NCI-H1092 treated with DMSO at 0.1 percent for 48 hours (cell line): ENCODE results near the gene PLA2G4E.

Experiments used
- DNase-seq: peaks from one replicate; lab custom pipeline; 2025; lab: John Stamatoyannopoulos, UW

The PLA2G4E gene

GRCh38 chr15:41934843-41935242 is 86.0 kb downstream of the PLA2G4E start:
- no peak for DNase-seq

DNA sequence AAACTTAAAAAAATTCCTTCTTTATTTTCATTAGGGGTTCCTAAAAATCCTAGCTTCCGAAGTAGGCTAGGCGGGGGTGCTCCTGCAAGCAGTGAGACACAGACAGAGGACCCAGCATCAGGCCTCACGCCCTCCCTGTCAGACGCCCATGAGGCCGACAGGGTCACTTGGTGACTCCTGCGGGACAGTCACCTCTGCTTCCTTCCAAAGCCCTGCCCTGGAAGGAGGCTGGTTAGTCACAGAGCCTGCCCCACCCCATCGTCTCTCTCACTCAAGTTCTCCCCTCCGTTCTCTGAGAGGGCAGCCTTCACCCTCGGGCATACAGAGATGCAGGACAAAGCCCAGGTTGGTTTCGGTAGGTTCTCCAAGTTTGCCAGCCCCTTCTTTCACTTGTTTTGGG is 87.1 kb downstream of the PLA2G4E start:
- no peak for DNase-seq

GRCh38 chr15:41933326-41933725 is 87.5 kb downstream of the PLA2G4E start:
- DNase-seq, result no peak

- DNase-seq, result no peak
Observed at GRCh38 chr15:41932511-41933289, 88.1 kb downstream of the PLA2G4E start.

- no peak for DNase-seq
Observed at GRCh38 chr15:41932101-41932500, 88.7 kb downstream of the PLA2G4E start.
